Type B pancreatic cell (in vitro differentiated cells): ENCODE measurements around the gene PGBD2. TPM values are rescaled to one million over a fixed set of nuclear protein-coding genes. Genes with fewer than 3 reads are reported as not detected.

Experiments used
- DNase-seq: peaks from one replicate; pipeline ENCODE4 v3.0.0; 2021; ENCODE audit warnings: mixed read lengths; ENCODE audit not compliant: unreplicated experiment; ENCODE audit errors: extremely low spot score
- H3K27ac Mint-ChIP-seq: 2 replicates; pipeline ENCODE4 v1.8.0; 2021; ENCODE audit warnings: mild to moderate bottlenecking, mixed read lengths
- H3K27me3 Mint-ChIP-seq: 2 replicates; pipeline ENCODE4 v1.8.0; 2021; ENCODE audit warnings: mixed read lengths
- H3K36me3 Mint-ChIP-seq: 2 replicates; pipeline ENCODE4 v1.8.0; 2021; ENCODE audit warnings: mixed read lengths
- H3K4me1 Mint-ChIP-seq: one replicate; pipeline ENCODE4 v1.8.0; 2021; ENCODE audit warnings: mixed read lengths; ENCODE audit not compliant: unreplicated experiment
- H3K4me3 Mint-ChIP-seq: 2 replicates; pipeline ENCODE4 v1.8.0; 2021; ENCODE audit warnings: mild to moderate bottlenecking, mixed read lengths
- H3K9me3 Mint-ChIP-seq: 2 replicates; pipeline ENCODE4 v1.8.0; 2021; ENCODE audit warnings: mixed read lengths
- total RNA-seq: library from RNA; stranded (reverse); gene quantifications from 2 replicates; pipeline ENCODE4 v1.2.1, GENCODE V29; 2021; ENCODE audit warnings: low replicate concordance
- TF ChIP-seq, protein P1 (sequence below): fragments of 200-600 bp; sonication (generic); conservative IDR thresholded peaks from 2 replicates; pipeline ENCODE4 v1.5.0; 2021; ENCODE audit warnings: antibody characterized with exemption, mild to moderate bottlenecking

The PGBD2 gene
- total RNA-seq, 1 donor from 2014 or later, result 14.8 TPM

GRCh38 chr1:248858891-248859889 is 46.8 kb upstream of the PGBD2 start, which contains the start of gene ZNF692:
ZNF692 (minus strand) TSS chr1:248859085; CDS start chr1:248858309, 776 bp downstream.
- Mint-ChIP-seq H3K27me3 (peaks cover 19% of the 10 kb centered on the region), H3K9me3 (no peaks in the 10 kb centered on the region), H3K4me1 (peaks cover 25% of the 10 kb centered on the region), H3K4me3 (peak within 1 kb of the TSS; percentile 92), H3K27ac (peak within 1 kb of the TSS; percentile 95), H3K36me3 (peaks cover 10% of the 10 kb centered on the region)
- TF ChIP-seq, protein P1, sequence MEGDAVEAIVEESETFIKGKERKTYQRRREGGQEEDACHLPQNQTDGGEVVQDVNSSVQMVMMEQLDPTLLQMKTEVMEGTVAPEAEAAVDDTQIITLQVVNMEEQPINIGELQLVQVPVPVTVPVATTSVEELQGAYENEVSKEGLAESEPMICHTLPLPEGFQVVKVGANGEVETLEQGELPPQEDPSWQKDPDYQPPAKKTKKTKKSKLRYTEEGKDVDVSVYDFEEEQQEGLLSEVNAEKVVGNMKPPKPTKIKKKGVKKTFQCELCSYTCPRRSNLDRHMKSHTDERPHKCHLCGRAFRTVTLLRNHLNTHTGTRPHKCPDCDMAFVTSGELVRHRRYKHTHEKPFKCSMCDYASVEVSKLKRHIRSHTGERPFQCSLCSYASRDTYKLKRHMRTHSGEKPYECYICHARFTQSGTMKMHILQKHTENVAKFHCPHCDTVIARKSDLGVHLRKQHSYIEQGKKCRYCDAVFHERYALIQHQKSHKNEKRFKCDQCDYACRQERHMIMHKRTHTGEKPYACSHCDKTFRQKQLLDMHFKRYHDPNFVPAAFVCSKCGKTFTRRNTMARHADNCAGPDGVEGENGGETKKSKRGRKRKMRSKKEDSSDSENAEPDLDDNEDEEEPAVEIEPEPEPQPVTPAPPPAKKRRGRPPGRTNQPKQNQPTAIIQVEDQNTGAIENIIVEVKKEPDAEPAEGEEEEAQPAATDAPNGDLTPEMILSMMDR, result no peak
- peak; percentile 96 for DNase-seq

GRCh38 chr1:248860007-248860406 is 46.0 kb upstream of the PGBD2 start:
- Mint-ChIP-seq H3K36me3 (peaks cover 2% of the 10 kb centered on the region), H3K27me3 (peaks cover 19% of the 10 kb centered on the region), H3K27ac (peak overlapping the region; percentile 95), H3K9me3 (no peaks in the 10 kb centered on the region), H3K4me3 (peak overlapping the region; percentile 92), H3K4me1 (peaks cover 26% of the 10 kb centered on the region)
- TF ChIP-seq, protein P1, result no peak
- no peak for DNase-seq

GRCh38 chr1:248861616-248862015 is 44.4 kb upstream of the PGBD2 start:
- Mint-ChIP-seq H3K9me3 (no peaks in the 10 kb centered on the region), H3K4me1 (peaks cover 26% of the 10 kb centered on the region), H3K27me3 (peaks cover 19% of the 10 kb centered on the region), H3K4me3 (peak overlapping the region; percentile 6), H3K27ac (peak overlapping the region; percentile 19), H3K36me3 (no peaks in the 10 kb centered on the region)
- TF ChIP-seq, protein P1, result no peak
- no peak for DNase-seq

- Mint-ChIP-seq H3K36me3 (no peaks in the 10 kb centered on the region), H3K4me3 (peak overlapping the region; percentile 87), H3K9me3 (no peaks in the 10 kb centered on the region), H3K27ac (peak overlapping the region; percentile 30), H3K27me3 (peaks cover 19% of the 10 kb centered on the region), H3K4me1 (peaks cover 21% of the 10 kb centered on the region)
- no peak for DNase-seq
- TF ChIP-seq, protein P1, result no peak
Measured at GRCh38 chr1:248862695-248862997, 43.4 kb upstream of the PGBD2 start.

- no peaks in the 10 kb centered on the region for H3K9me3 Mint-ChIP-seq
- no peaks in the 10 kb centered on the region for H3K36me3 Mint-ChIP-seq
- peak overlapping the region; percentile 87 for H3K4me3 Mint-ChIP-seq
- peaks cover 19% of the 10 kb centered on the region for H3K27me3 Mint-ChIP-seq
- H3K27ac Mint-ChIP-seq, result peak overlapping the region; percentile 61
- H3K4me1 Mint-ChIP-seq, result peaks cover 21% of the 10 kb centered on the region
- TF ChIP-seq, protein P1, result no peak
- peak; percentile 81 for DNase-seq
Measured at GRCh38 chr1:248862998-248863881, 42.8 kb upstream of the PGBD2 start.
